Breast epithelium (tissue), 4 donors: Measurements from ENCODE around the gene TSHZ1. TPM values are rescaled to one million over a fixed set of nuclear protein-coding genes. Genes with fewer than 3 reads are reported as not detected.

Source experiments
- DNase-seq, 2 donors: peaks; one replicate each; pipeline ENCODE4 v3.0.0-alpha.2; 2019; ENCODE audit warnings: low spot score in 2 of 2
- H3K27ac ChIP-seq, 2 donors: fragments of 200-600 bp; sonication (generic) in 1 of 2; one replicate each; pipeline ENCODE4 v1.5.1; 2016 to 2019; ENCODE audit warnings: mild to moderate bottlenecking in 1 of 2
- H3K27me3 ChIP-seq, 2 donors: fragments of 200-600 bp; sonication (generic) in 1 of 2; one replicate each; pipeline versions ENCODE4 v1.5.1 to v1.6.0; 2017 to 2019; ENCODE audit warnings: control low read depth in 1 of 2, mild to moderate bottlenecking in 1 of 2
- H3K36me3 ChIP-seq: fragments of 200-600 bp; one replicate; pipeline ENCODE4 v1.5.1; 2019
- H3K4me1 ChIP-seq, 2 donors: fragments of 200-600 bp; sonication (generic); one replicate each; pipeline ENCODE4 v1.5.1; 2016 to 2019; ENCODE audit warnings: control low read depth in 1 of 2
- H3K4me3 ChIP-seq, 3 donors: fragments of 200-600 bp; sonication (generic); 1 replicate in 2 of 3; 2 replicates in 1 of 3; pipeline ENCODE4 v1.5.1; 2016 to 2019; ENCODE audit warnings: mild to moderate bottlenecking in 3 of 3, moderate library complexity in 2 of 3
- H3K9me3 ChIP-seq, 2 donors: fragments of 200-600 bp; sonication (generic) in 1 of 2; one replicate each; pipeline ENCODE4 v1.5.1; 2016 to 2019; ENCODE audit warnings: control low read depth in 1 of 2
- POLR2A ChIP-seq: fragments of 450-650 bp; IDR thresholded peaks from one replicate; pipeline ENCODE4 v1.6.1; 2016; ENCODE audit warnings: antibody characterized with exemption, mild to moderate bottlenecking, moderate library complexity
- POLR2AphosphoS5 ChIP-seq, 3 donors: sonication (generic); formaldehyde crosslinking; IDR thresholded peaks; one replicate each; pipeline ENCODE4 v1.6.1; 2017; ENCODE audit warnings: antibody characterized with exemption in 3 of 3
- intact Hi-C: fragments of 100-400 bp; cut with DNase I; formaldehyde crosslinking; loops from one replicate; pipeline ENCODE4 v1.15.1; 2023; ENCODE audit warnings: low total_unique reads
- total RNA-seq, 3 donors: library from RNA; depleted of rRNA; stranded (reverse); fragments of >200 nt; gene quantifications; one replicate each; pipeline ENCODE4 v1.1.0, GENCODE V29; 2016
- TF ChIP-seq, protein P1 (sequence below), 3 donors: fragments of 450-650 bp; IDR thresholded peaks; one replicate each; pipeline ENCODE4 v1.5.1; 2016 to 2017; ENCODE audit warnings: antibody characterized with exemption in 3 of 3, mild to moderate bottlenecking in 3 of 3, moderate library complexity in 3 of 3

Gene TSHZ1
- total RNA-seq, 3 donors from 2014 or later = 12.3 to 18.3 (median 16.4) TPM

GRCh38 chr18:75305984-75306383 lies 95.4 kb downstream of the TSHZ1 start:
- intact Hi-C loops = no loop called here
- DNase-seq = no peak

GRCh38 chr18:75307530-75307929 lies 96.9 kb downstream of the TSHZ1 start:
- Histone ChIP-seq H3K4me3 (no peak overlapping the region), H3K27me3 (no peaks in the 10 kb centered on the region), H3K4me1 (no peaks in the 10 kb centered on the region), H3K27ac (no peak overlapping the region), H3K36me3 (no peaks in the 10 kb centered on the region), H3K9me3 (peaks cover 0 to 6% of the 10 kb centered on the region in 2 donors)
- intact Hi-C loops = no loop called here
- no peak for DNase-seq
- TF ChIP-seq POLR2A = no peak
- no peak for TF ChIP-seq POLR2AphosphoS5 (IDR thresholded peaks at IDR 0.05)
- TF ChIP-seq, protein P1, sequence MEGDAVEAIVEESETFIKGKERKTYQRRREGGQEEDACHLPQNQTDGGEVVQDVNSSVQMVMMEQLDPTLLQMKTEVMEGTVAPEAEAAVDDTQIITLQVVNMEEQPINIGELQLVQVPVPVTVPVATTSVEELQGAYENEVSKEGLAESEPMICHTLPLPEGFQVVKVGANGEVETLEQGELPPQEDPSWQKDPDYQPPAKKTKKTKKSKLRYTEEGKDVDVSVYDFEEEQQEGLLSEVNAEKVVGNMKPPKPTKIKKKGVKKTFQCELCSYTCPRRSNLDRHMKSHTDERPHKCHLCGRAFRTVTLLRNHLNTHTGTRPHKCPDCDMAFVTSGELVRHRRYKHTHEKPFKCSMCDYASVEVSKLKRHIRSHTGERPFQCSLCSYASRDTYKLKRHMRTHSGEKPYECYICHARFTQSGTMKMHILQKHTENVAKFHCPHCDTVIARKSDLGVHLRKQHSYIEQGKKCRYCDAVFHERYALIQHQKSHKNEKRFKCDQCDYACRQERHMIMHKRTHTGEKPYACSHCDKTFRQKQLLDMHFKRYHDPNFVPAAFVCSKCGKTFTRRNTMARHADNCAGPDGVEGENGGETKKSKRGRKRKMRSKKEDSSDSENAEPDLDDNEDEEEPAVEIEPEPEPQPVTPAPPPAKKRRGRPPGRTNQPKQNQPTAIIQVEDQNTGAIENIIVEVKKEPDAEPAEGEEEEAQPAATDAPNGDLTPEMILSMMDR (IDR thresholded peaks at IDR 0.05) = no peak

More at GRCh38 chr18:75305984-75306383, 95.4 kb downstream of the TSHZ1 start:
- Histone ChIP-seq H3K27ac (no peak overlapping the region), H3K4me1 (no peaks in the 10 kb centered on the region), H3K27me3 (no peaks in the 10 kb centered on the region), H3K36me3 (no peaks in the 10 kb centered on the region), H3K4me3 (no peak overlapping the region), H3K9me3 (peaks cover 0 to 6% of the 10 kb centered on the region in 2 donors)
- TF ChIP-seq POLR2A (no peak), POLR2AphosphoS5 (IDR thresholded peaks at IDR 0.05) (no peak)
- TF ChIP-seq, protein P1 (IDR thresholded peaks at IDR 0.05) = no peak

GRCh38 chr18:75309564-75309963 lies 99.0 kb downstream of the TSHZ1 start:
- no peaks in the 10 kb centered on the region for H3K4me1 ChIP-seq
- H3K27ac ChIP-seq = no peak overlapping the region
- DNase-seq = no peak
- intact Hi-C loops = no loop called here
- no peaks in the 10 kb centered on the region for H3K27me3 ChIP-seq
- TF ChIP-seq, protein P1 (IDR thresholded peaks at IDR 0.05) = no peak
- TF ChIP-seq POLR2AphosphoS5 (IDR thresholded peaks at IDR 0.05) (no peak), POLR2A (no peak)
- peaks cover 0 to 6% of the 10 kb centered on the region in 2 donors for H3K9me3 ChIP-seq
- no peaks in the 10 kb centered on the region for H3K36me3 ChIP-seq
- H3K4me3 ChIP-seq = no peak overlapping the region

DNA sequence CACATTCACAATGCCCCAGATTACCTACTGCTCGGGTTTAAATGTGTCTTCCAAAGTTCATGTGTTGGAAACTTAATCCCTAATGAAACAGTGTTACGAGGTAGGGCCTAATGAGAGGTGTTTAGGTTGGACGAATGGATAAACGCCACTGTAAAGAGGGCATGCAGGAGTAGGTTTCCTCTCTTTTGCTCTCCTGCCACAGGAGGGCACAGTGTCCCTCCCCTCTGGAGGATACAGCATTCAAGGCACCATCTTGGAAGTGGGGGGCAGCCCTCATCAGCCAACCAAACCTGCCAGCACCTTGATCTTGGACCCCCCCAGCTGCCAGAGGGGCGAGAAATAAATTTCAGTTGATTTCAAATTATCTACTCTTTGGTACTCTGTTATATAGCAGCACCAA lies 103.5 kb downstream of the TSHZ1 start:
- no peaks in the 10 kb centered on the region for H3K9me3 ChIP-seq
- H3K4me1 ChIP-seq = no peaks in the 10 kb centered on the region
- intact Hi-C loops = loop anchor here (1.0 kb wide), 1 partner anchor 17 kb away; no protein-coding TSS in a partner anchor
- no peaks in the 10 kb centered on the region for H3K27me3 ChIP-seq
- no peak for DNase-seq
- no peak overlapping the region for H3K27ac ChIP-seq
- H3K36me3 ChIP-seq = no peaks in the 10 kb centered on the region
- no peak for TF ChIP-seq POLR2A
- TF ChIP-seq, protein P1 (IDR thresholded peaks at IDR 0.05) = no peak
- no peak for TF ChIP-seq POLR2AphosphoS5 (IDR thresholded peaks at IDR 0.05)
- no peak overlapping the region for H3K4me3 ChIP-seq

DNA sequence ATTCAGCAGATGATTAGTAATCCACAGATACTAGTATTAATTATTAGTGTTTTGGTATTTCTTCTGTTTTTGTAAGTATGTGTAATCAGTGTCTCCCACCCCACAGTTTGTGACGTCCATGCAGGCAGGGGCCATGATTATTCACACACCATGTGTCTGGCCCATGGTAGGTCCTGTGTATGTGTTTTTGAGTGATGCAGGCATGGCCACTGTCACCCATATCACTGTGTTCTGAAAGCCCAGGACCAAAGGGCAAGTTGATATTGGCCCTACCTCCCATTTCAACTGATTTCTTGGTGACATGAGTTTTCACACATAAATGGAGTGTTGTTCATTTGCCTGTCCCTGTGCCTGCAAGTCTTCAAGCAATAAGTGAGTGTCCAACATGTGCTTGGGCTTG lies 104.0 kb downstream of the TSHZ1 start:
- H3K27ac ChIP-seq = no peak overlapping the region
- no peaks in the 10 kb centered on the region for H3K9me3 ChIP-seq
- intact Hi-C loops = loop anchor here (1.0 kb wide), 1 partner anchor 17 kb away; no protein-coding TSS in a partner anchor
- H3K27me3 ChIP-seq = no peaks in the 10 kb centered on the region
- DNase-seq = no peak
- TF ChIP-seq, protein P1 (IDR thresholded peaks at IDR 0.05) = no peak
- no peak overlapping the region for H3K4me3 ChIP-seq
- H3K4me1 ChIP-seq = no peaks in the 10 kb centered on the region
- no peaks in the 10 kb centered on the region for H3K36me3 ChIP-seq
